Peyer's patch (tissue), 4 donors: Measurements from ENCODE around the gene SLC9A8. TPM values are rescaled to one million over a fixed set of nuclear protein-coding genes. Genes with fewer than 3 reads are reported as not detected.

Experiments
- DNase-seq, 3 donors: peaks; one replicate each; pipeline ENCODE4 v3.0.0-alpha.2; 2017 to 2019
- H3K27ac ChIP-seq, 4 donors: fragments of 200-600 bp; sonication (generic); one replicate each; pipeline ENCODE4 v1.5.1; 2016 to 2019
- H3K27me3 ChIP-seq, 2 donors: fragments of 200-600 bp; sonication (generic); one replicate each; pipeline ENCODE4 v1.5.1; 2019
- H3K36me3 ChIP-seq, 3 donors: fragments of 200-600 bp; sonication (generic); one replicate each; pipeline ENCODE4 v1.5.1; 2016 to 2019
- H3K4me1 ChIP-seq, 4 donors: fragments of 200-600 bp; sonication (generic); one replicate each; pipeline ENCODE4 v1.5.1; 2016 to 2019
- H3K4me3 ChIP-seq, 4 donors: fragments of 200-600 bp; sonication (generic); 1 replicate in 3 of 4; 2 replicates in 1 of 4; pipeline ENCODE4 v1.5.1; 2016 to 2019; ENCODE audit warnings: mild to moderate bottlenecking in 1 of 4
- H3K9me3 ChIP-seq, 4 donors: fragments of 200-600 bp; sonication (generic); one replicate each; pipeline ENCODE4 v1.5.1; 2016 to 2019; ENCODE audit warnings: mild to moderate bottlenecking in 1 of 4
- CTCF ChIP-seq, 6 experiments: fragments of 450-650 bp in 4 of 6; fragments of 200-600 bp in 2 of 6; sonication (generic) in 1 of 6; IDR thresholded peaks; one replicate each; pipeline ENCODE4 v1.5.1; 2017 to 2019; ENCODE audit warnings: antibody characterized with exemption in 6 of 6, mild to moderate bottlenecking in 3 of 6, moderate library complexity in 1 of 6
- POLR2A ChIP-seq, 2 donors: fragments of 450-650 bp; IDR thresholded peaks; one replicate each; pipeline ENCODE4 v1.5.1; 2017; ENCODE audit warnings: antibody characterized with exemption in 2 of 2, mild to moderate bottlenecking in 2 of 2, moderate library complexity in 2 of 2
- total RNA-seq, 4 donors: library from RNA; depleted of rRNA; stranded (reverse); fragments of >200 nt; gene quantifications; one replicate each; pipeline ENCODE4 v1.1.0, GENCODE V29; 2016

The SLC9A8 gene
- total RNA-seq, 4 donors from 2014 or later, result 15.6 to 24.4 (median 19.8) TPM

GRCh38 chr20:49867453-49868215 is 55.0 kb downstream of the SLC9A8 start:
- H3K4me3 ChIP-seq, result no peak overlapping the region
- DNase-seq, result no peak
- no peak overlapping the region for H3K27ac ChIP-seq
- no peak for TF ChIP-seq POLR2A (IDR thresholded peaks at IDR 0.05)
- TF ChIP-seq CTCF (IDR thresholded peaks at IDR 0.05), result no peak
- H3K27me3 ChIP-seq, result no peaks in the 10 kb centered on the region
- no peaks in the 10 kb centered on the region for H3K9me3 ChIP-seq
- H3K4me1 ChIP-seq, result no peaks in the 10 kb centered on the region
- peaks cover 0 to 68% (median 0%) of the 10 kb centered on the region in 3 donors for H3K36me3 ChIP-seq

DNA sequence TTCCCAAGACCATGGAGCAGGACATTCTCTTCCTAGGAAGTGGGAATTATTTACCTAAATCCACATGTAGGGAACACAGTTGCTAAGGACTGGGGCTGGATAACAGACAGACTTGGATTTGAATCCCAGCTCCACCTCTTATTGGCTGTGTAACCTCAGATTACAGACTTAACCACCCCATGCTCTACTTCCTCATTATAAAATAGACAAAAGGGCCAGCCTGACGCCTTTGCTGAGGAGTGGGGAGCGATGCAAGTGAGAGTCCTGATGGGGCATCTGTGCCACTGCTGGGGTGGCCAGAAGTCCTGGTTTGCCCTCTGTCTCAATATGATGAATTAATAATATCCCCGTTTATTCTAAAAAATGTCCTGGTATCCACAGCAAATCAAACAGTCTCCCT is 55.9 kb downstream of the SLC9A8 start:
- H3K4me1 ChIP-seq, result no peaks in the 10 kb centered on the region
- H3K27ac ChIP-seq, result no peak overlapping the region
- H3K36me3 ChIP-seq, result peaks cover 0 to 70% (median 0%) of the 10 kb centered on the region in 3 donors
- no peak for TF ChIP-seq POLR2A (IDR thresholded peaks at IDR 0.05)
- TF ChIP-seq CTCF (IDR thresholded peaks at IDR 0.05), result no peak
- H3K4me3 ChIP-seq, result no peak overlapping the region
- H3K27me3 ChIP-seq, result no peaks in the 10 kb centered on the region
- no peak for DNase-seq
- no peaks in the 10 kb centered on the region for H3K9me3 ChIP-seq

DNA sequence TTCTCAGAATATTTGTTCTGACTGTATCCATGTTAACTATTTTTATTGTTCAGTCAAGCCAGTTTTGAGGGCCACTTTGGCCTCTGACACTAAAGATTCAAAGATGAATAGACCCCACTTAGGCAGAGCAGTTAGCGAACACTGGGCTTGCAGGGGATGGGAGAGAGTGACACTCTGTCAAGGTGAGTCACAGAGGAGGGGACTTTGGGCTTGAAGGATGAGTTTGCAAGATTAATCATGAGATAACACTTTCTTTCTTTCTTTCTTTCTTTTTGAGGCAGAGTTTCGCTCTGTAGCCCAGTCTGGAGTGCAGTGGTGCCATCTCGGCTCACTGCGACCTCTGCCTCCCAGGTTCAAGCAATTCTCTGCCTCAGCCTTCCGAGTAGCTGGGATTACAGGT is 56.3 kb downstream of the SLC9A8 start:
- H3K9me3 ChIP-seq, result no peaks in the 10 kb centered on the region
- TF ChIP-seq POLR2A (IDR thresholded peaks at IDR 0.05) (no peak), CTCF (IDR thresholded peaks at IDR 0.05) (no peak)
- no peaks in the 10 kb centered on the region for H3K4me1 ChIP-seq
- no peak overlapping the region for H3K27ac ChIP-seq
- no peaks in the 10 kb centered on the region for H3K27me3 ChIP-seq
- DNase-seq, result no peak
- H3K36me3 ChIP-seq, result peaks cover 0 to 69% (median 0%) of the 10 kb centered on the region in 3 donors
- no peak overlapping the region for H3K4me3 ChIP-seq

- no peak overlapping the region for H3K4me3 ChIP-seq
- H3K9me3 ChIP-seq, result no peaks in the 10 kb centered on the region
Measured at GRCh38 chr20:49870261-49870660, 57.6 kb downstream of the SLC9A8 start.

GRCh38 chr20:49871391-49871948 is 58.8 kb downstream of the SLC9A8 start:
- H3K9me3 ChIP-seq, result no peaks in the 10 kb centered on the region
- no peak overlapping the region for H3K27ac ChIP-seq
- no peak overlapping the region for H3K4me3 ChIP-seq
- no peak for TF ChIP-seq POLR2A (IDR thresholded peaks at IDR 0.05)
- no peak for TF ChIP-seq CTCF (IDR thresholded peaks at IDR 0.05)
- no peaks in the 10 kb centered on the region for H3K4me1 ChIP-seq
- no peak for DNase-seq
- no peaks in the 10 kb centered on the region for H3K27me3 ChIP-seq
- peaks cover 0 to 53% (median 0%) of the 10 kb centered on the region in 3 donors for H3K36me3 ChIP-seq

More at GRCh38 chr20:49870261-49870660, 57.6 kb downstream of the SLC9A8 start:
- H3K27ac ChIP-seq, result no peak overlapping the region
- no peaks in the 10 kb centered on the region for H3K27me3 ChIP-seq
- TF ChIP-seq POLR2A (IDR thresholded peaks at IDR 0.05), result no peak
- no peak for TF ChIP-seq CTCF (IDR thresholded peaks at IDR 0.05)
- peaks cover 0 to 59% (median 0%) of the 10 kb centered on the region in 3 donors for H3K36me3 ChIP-seq
- H3K4me1 ChIP-seq, result no peaks in the 10 kb centered on the region
- no peak for DNase-seq
